ENCODE data around the gene DENND4C.

DENND4C gene

GRCh38 chr9:19270421-19270949 lies 40.0 kb downstream of the DENND4C start:
- no peaks in the 10 kb centered on the region for H3K9me3 ChIP-seq (ENCODE audit: control insufficient read depth, insufficient read depth, low read depth, low read length)
- no peak overlapping the region for H3K27ac ChIP-seq (ENCODE audit: extremely low read depth, low read depth, low read length)
- H3K4me3 ChIP-seq (ENCODE audit: low read depth, low read length), result no peak overlapping the region
- no peaks in the 10 kb centered on the region for H3K4me1 ChIP-seq (ENCODE audit: control insufficient read depth, insufficient read depth, low read length)
- TF ChIP-seq SETDB1 (IDR thresholded peaks at IDR 0.05; ENCODE audit: insufficient read length, low read length) (peak; percentile 83), ZNF707 (tag by site-specific recombination; IDR thresholded peaks at IDR 0.05) (no peak), ZNF146 (tag by site-specific recombination; IDR thresholded peaks at IDR 0.05) (peak; percentile 57), ZNF777 (tag by site-specific recombination; IDR thresholded peaks at IDR 0.05; ENCODE audit: borderline replicate concordance) (no peak)
- H3K36me3 ChIP-seq (ENCODE audit: control insufficient read depth in 2 of 2, insufficient read depth in 1 of 2, low read length in 2 of 2), result no peaks in the 10 kb centered on the region; a peak in 1 of 3 replicates
- ChIA-PET CTCF (no interaction called here), POLR2A (no interaction called here)

- Histone ChIP-seq H3K9me3 (ENCODE audit: control insufficient read depth, insufficient read depth, low read depth, low read length) (no peaks in the 10 kb centered on the region), H3K27ac (ENCODE audit: extremely low read depth, low read depth, low read length) (no peak overlapping the region), H3K4me3 (ENCODE audit: low read depth, low read length) (no peak overlapping the region), H3K4me1 (ENCODE audit: control insufficient read depth, insufficient read depth, low read length) (no peaks in the 10 kb centered on the region), H3K36me3 (ENCODE audit: control insufficient read depth in 2 of 2, insufficient read depth in 1 of 2, low read length in 2 of 2) (no peaks in the 10 kb centered on the region; a peak in 1 of 3 replicates)
- no peak for TF ChIP-seq ZNF658 (tag by site-specific recombination; IDR thresholded peaks at IDR 0.05)
- TF ChIP-seq, protein P1, sequence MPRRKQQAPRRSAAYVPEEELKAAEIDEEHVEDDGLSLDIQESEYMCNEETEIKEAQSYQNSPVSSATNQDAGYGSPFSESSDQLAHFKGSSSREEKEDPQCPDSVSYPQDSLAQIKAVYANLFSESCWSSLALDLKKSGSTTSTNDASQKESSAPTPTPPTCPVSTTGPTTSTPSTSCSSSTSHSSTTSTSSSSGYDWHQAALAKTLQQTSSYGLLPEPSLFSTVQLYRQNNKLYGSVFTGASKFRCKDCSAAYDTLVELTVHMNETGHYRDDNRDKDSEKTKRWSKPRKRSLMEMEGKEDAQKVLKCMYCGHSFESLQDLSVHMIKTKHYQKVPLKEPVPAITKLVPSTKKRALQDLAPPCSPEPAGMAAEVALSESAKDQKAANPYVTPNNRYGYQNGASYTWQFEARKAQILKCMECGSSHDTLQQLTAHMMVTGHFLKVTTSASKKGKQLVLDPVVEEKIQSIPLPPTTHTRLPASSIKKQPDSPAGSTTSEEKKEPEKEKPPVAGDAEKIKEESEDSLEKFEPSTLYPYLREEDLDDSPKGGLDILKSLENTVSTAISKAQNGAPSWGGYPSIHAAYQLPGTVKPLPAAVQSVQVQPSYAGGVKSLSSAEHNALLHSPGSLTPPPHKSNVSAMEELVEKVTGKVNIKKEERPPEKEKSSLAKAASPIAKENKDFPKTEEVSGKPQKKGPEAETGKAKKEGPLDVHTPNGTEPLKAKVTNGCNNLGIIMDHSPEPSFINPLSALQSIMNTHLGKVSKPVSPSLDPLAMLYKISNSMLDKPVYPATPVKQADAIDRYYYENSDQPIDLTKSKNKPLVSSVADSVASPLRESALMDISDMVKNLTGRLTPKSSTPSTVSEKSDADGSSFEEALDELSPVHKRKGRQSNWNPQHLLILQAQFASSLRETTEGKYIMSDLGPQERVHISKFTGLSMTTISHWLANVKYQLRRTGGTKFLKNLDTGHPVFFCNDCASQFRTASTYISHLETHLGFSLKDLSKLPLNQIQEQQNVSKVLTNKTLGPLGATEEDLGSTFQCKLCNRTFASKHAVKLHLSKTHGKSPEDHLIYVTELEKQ (tag by site-specific recombination; IDR thresholded peaks at IDR 0.05; ENCODE audit: borderline replicate concordance), result no peak
- no peak for TF ChIP-seq ZNF624 (tag by site-specific recombination; IDR thresholded peaks at IDR 0.05)
- TF ChIP-seq ZNF701 (tag by site-specific recombination; IDR thresholded peaks at IDR 0.05), result no peak
- TF ChIP-seq ZNF473 (tag by site-specific recombination; IDR thresholded peaks at IDR 0.05), result no peak
- TF ChIP-seq KLF16 (tag by site-specific recombination; IDR thresholded peaks at IDR 0.05), result no peak
- no peak for TF ChIP-seq ZNF138 (tag by site-specific recombination; IDR thresholded peaks at IDR 0.05; ENCODE audit: borderline replicate concordance)
- no peak for TF ChIP-seq KLF8 (tag by site-specific recombination; IDR thresholded peaks at IDR 0.05)
- no peak for TF ChIP-seq ZSCAN23 (tag by site-specific recombination; IDR thresholded peaks at IDR 0.05)
- TF ChIP-seq TRIM28 (IDR thresholded peaks at IDR 0.05; ENCODE audit: borderline replicate concordance, low read length), result no peak
- no peak for TF ChIP-seq FEZF1 (tag by site-specific recombination; IDR thresholded peaks at IDR 0.05)
- TF ChIP-seq, protein P2, sequence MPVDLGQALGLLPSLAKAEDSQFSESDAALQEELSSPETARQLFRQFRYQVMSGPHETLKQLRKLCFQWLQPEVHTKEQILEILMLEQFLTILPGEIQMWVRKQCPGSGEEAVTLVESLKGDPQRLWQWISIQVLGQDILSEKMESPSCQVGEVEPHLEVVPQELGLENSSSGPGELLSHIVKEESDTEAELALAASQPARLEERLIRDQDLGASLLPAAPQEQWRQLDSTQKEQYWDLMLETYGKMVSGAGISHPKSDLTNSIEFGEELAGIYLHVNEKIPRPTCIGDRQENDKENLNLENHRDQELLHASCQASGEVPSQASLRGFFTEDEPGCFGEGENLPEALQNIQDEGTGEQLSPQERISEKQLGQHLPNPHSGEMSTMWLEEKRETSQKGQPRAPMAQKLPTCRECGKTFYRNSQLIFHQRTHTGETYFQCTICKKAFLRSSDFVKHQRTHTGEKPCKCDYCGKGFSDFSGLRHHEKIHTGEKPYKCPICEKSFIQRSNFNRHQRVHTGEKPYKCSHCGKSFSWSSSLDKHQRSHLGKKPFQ (tag by site-specific recombination; IDR thresholded peaks at IDR 0.05), result no peak
- ChIA-PET CTCF (no interaction called here), POLR2A (no interaction called here)
Measured at GRCh38 chr9:19271081-19271480, 40.6 kb downstream of the DENND4C start.

DNA sequence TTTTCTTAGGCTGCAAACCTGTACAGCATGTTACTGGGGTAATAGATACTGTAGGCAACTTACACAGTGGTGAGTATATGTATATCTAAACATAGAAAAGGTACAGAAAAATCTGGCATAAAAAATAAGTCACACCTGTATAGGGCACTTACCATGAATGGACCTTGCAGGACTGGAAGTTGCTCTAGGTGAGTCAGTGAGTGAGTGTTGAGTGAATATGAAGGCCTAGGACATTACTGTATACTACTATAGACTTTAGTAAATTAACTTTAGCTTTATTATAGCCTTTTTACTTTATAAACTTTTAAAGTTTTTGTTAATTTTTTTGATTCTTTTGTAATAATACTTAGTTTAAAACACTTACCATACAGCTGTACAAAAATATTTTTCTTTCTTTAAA lies 51.3 kb downstream of the DENND4C start:
- TF ChIP-seq ZNF184 (tag by site-specific recombination; IDR thresholded peaks at IDR 0.05) (no peak), ZBTB10 (tag by site-specific recombination; IDR thresholded peaks at IDR 0.05) (no peak), ZNF664 (tag by site-specific recombination; IDR thresholded peaks at IDR 0.05) (0 out of 2 replicates have a peak, but pooled peaks have one; percentile 40), ZNF747 (tag by site-specific recombination; IDR thresholded peaks at IDR 0.05) (no peak)
- TF ChIP-seq, protein P3, sequence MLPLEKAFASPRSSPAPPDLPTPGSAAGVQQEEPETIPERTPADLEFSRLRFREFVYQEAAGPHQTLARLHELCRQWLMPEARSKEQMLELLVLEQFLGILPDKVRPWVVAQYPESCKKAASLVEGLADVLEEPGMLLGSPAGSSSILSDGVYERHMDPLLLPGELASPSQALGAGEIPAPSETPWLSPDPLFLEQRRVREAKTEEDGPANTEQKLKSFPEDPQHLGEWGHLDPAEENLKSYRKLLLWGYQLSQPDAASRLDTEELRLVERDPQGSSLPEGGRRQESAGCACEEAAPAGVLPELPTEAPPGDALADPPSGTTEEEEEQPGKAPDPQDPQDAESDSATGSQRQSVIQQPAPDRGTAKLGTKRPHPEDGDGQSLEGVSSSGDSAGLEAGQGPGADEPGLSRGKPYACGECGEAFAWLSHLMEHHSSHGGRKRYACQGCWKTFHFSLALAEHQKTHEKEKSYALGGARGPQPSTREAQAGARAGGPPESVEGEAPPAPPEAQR (tag by site-specific recombination; IDR thresholded peaks at IDR 0.05), result no peak
- ChIA-PET CTCF (no interaction called here), POLR2A (no interaction called here)
- Histone ChIP-seq H3K9me3 (ENCODE audit: control insufficient read depth, insufficient read depth, low read depth, low read length) (no peaks in the 10 kb centered on the region), H3K4me1 (ENCODE audit: control insufficient read depth, insufficient read depth, low read length) (peaks cover 17% of the 10 kb centered on the region), H3K36me3 (ENCODE audit: control insufficient read depth in 2 of 2, insufficient read depth in 1 of 2, low read length in 2 of 2) (no peaks in the 10 kb centered on the region; a peak in 1 of 3 replicates), H3K4me3 (ENCODE audit: low read depth, low read length) (no peak overlapping the region), H3K27ac (ENCODE audit: extremely low read depth, low read depth, low read length) (no peak overlapping the region)
